WTC11 (cell line): ENCODE results near the gene TAB3. TPM values are rescaled to one million over a fixed set of nuclear protein-coding genes. Genes with fewer than 3 reads are reported as not detected.

ENCODE experiments used
- ATAC-seq: fragments of 200-7000 bp; cut with Tn5 transposase; 2 replicates; pipeline ENCODE4 v1.10.0; 2021; ENCODE audit warnings: mild to moderate bottlenecking, moderate library complexity
- CTCF ChIA-PET: fragments of 300-600 bp; sonication (Branson Sonifier 250); formaldehyde crosslinking; loops from one replicate; lab custom pipeline; 2021; ENCODE audit warnings: antibody characterized with exemption; lab: Charles Lee
- POLR2A ChIA-PET: fragments of 350-600 bp; sonication (Branson Sonifier 250); formaldehyde crosslinking; loops from one replicate; lab custom pipeline; 2021; ENCODE audit warnings: antibody characterized with exemption; lab: Charles Lee
- DNase-seq: peaks from one replicate; pipeline ENCODE4 v3.0.0; 2021; ENCODE audit warnings: low spot score
- H3K27ac Mint-ChIP-seq: 2 replicates; pipeline ENCODE4 v1.8.0; 2021; ENCODE audit warnings: mixed read lengths
- H3K27me3 Mint-ChIP-seq: 2 replicates; pipeline ENCODE4 v1.8.0; 2021; ENCODE audit warnings: low read depth, mild to moderate bottlenecking, moderate library complexity, mixed read lengths
- H3K36me3 Mint-ChIP-seq: 2 replicates; pipeline ENCODE4 v1.8.0; 2021; ENCODE audit warnings: mixed read lengths
- H3K4me1 Mint-ChIP-seq: 2 replicates; pipeline ENCODE4 v1.8.0; 2022; ENCODE audit warnings: mixed read lengths
- H3K4me3 Mint-ChIP-seq: 2 replicates; pipeline ENCODE4 v1.8.0; 2021; ENCODE audit warnings: mild to moderate bottlenecking, moderate library complexity, mixed read lengths
- H3K9me3 Mint-ChIP-seq: 2 replicates; pipeline ENCODE4 v1.8.0; 2021; ENCODE audit warnings: mixed read lengths
- ELF4 ChIP-seq: sonication (generic); formaldehyde crosslinking; IDR thresholded peaks from 2 replicates; pipeline ENCODE4 v1.8.1; 2022; ENCODE audit warnings: low read depth, mild to moderate bottlenecking, moderate library complexity, missing genetic modification reagents
- GTF2I ChIP-seq: fragments of 250-450 bp; sonication (Bioruptor Pico); conservative IDR thresholded peaks from 2 replicates; pipeline ENCODE4 v1.4.0; 2021; ENCODE audit warnings: mild to moderate bottlenecking
- IRF2 ChIP-seq: sonication (generic); formaldehyde crosslinking; IDR thresholded peaks from 2 replicates; pipeline ENCODE4 v1.8.0; 2022; ENCODE audit warnings: low read depth, missing genetic modification reagents, borderline replicate concordance
- NFYB ChIP-seq: sonication (generic); formaldehyde crosslinking; conservative IDR thresholded peaks from 2 replicates; pipeline ENCODE4 v1.8.0; 2022; ENCODE audit warnings: low read depth, missing genetic modification reagents
- NR2C2 ChIP-seq: sonication (generic); formaldehyde crosslinking; IDR thresholded peaks from 2 replicates; pipeline ENCODE4 v1.8.0; 2022; ENCODE audit warnings: mild to moderate bottlenecking, missing genetic modification reagents
- NR3C1 ChIP-seq: sonication (generic); formaldehyde crosslinking; conservative IDR thresholded peaks from 2 replicates; pipeline ENCODE4 v1.8.1; 2023; ENCODE audit warnings: low read depth, mild to moderate bottlenecking, missing genetic modification reagents
- OVOL2 ChIP-seq: fragments of 250-450 bp; sonication (Bioruptor Pico); IDR thresholded peaks from 2 replicates; pipeline ENCODE4 v1.9.0; 2021; ENCODE audit warnings: mild to moderate bottlenecking, borderline replicate concordance
- RORB ChIP-seq: fragments of 250-450 bp; sonication (Bioruptor Pico); IDR thresholded peaks from 2 replicates; pipeline ENCODE4 v1.9.0; 2021; ENCODE audit warnings: mild to moderate bottlenecking
- SMAD3 ChIP-seq: sonication (generic); formaldehyde crosslinking; IDR thresholded peaks from 2 replicates; pipeline ENCODE4 v1.8.0; 2022; ENCODE audit warnings: missing genetic modification reagents, mild to moderate bottlenecking, borderline replicate concordance
- SMAD4 ChIP-seq: sonication (generic); formaldehyde crosslinking; IDR thresholded peaks from 2 replicates; pipeline ENCODE4 v1.8.0; 2022; ENCODE audit warnings: mild to moderate bottlenecking, missing genetic modification reagents
- SP1 ChIP-seq: sonication (generic); formaldehyde crosslinking; conservative IDR thresholded peaks from 2 replicates; pipeline ENCODE4 v1.8.1; 2022; ENCODE audit warnings: missing genetic modification reagents
- total RNA-seq: library from RNA; stranded (reverse); gene quantifications from 3 replicates; pipeline ENCODE4 v1.2.3, GENCODE V29; 2021
- TF ChIP-seq, protein P1 (sequence below): sonication (generic); formaldehyde crosslinking; IDR thresholded peaks from 2 replicates; pipeline ENCODE4 v1.8.1; 2023; ENCODE audit warnings: mild to moderate bottlenecking, missing genetic modification reagents, borderline replicate concordance
- TF ChIP-seq, protein P2 (sequence below): sonication (generic); formaldehyde crosslinking; IDR thresholded peaks from 2 replicates; pipeline ENCODE4 v1.8.0; 2022; ENCODE audit warnings: missing genetic modification reagents
- TF ChIP-seq, protein P3 (sequence below): sonication (generic); formaldehyde crosslinking; conservative IDR thresholded peaks from 2 replicates; pipeline ENCODE4 v1.8.1; 2022; ENCODE audit warnings: mild to moderate bottlenecking, missing genetic modification reagents
- TF ChIP-seq, protein P4 (sequence below): fragments of 250-450 bp; sonication (Bioruptor Pico); IDR thresholded peaks from 2 replicates; pipeline ENCODE4 v2.1.2; 2022; ENCODE audit warnings: mild to moderate bottlenecking, moderate library complexity
- TF ChIP-seq, protein P5 (sequence below): sonication (generic); formaldehyde crosslinking; IDR thresholded peaks from 2 replicates; pipeline ENCODE4 v1.8.1; 2022; ENCODE audit warnings: low read depth, mild to moderate bottlenecking, moderate library complexity, missing genetic modification reagents, borderline replicate concordance

The TAB3 gene
- total RNA-seq, 1 experiment from 2014 or later = 12.0 TPM

DNA sequence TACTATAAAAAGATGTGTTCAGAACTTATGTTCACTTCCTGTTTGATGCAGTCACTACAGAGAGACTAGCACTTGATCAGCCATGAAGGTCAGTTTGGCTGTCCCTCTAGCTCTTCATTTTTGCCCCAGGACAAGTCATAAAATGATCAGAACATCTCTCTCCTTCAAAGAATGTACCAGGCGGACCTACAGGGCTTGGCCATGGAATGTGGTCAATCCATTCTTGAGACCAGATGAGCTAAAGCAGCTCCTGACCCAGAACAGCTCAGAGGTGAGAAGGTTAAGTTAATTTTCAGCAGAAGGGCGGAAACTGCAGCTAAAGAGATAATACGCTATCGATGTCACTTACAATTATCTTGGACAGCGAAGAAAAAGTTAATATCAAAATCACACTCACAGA lies 49.2 kb upstream of the TAB3 start (continued):
- TF ChIP-seq, protein P1, sequence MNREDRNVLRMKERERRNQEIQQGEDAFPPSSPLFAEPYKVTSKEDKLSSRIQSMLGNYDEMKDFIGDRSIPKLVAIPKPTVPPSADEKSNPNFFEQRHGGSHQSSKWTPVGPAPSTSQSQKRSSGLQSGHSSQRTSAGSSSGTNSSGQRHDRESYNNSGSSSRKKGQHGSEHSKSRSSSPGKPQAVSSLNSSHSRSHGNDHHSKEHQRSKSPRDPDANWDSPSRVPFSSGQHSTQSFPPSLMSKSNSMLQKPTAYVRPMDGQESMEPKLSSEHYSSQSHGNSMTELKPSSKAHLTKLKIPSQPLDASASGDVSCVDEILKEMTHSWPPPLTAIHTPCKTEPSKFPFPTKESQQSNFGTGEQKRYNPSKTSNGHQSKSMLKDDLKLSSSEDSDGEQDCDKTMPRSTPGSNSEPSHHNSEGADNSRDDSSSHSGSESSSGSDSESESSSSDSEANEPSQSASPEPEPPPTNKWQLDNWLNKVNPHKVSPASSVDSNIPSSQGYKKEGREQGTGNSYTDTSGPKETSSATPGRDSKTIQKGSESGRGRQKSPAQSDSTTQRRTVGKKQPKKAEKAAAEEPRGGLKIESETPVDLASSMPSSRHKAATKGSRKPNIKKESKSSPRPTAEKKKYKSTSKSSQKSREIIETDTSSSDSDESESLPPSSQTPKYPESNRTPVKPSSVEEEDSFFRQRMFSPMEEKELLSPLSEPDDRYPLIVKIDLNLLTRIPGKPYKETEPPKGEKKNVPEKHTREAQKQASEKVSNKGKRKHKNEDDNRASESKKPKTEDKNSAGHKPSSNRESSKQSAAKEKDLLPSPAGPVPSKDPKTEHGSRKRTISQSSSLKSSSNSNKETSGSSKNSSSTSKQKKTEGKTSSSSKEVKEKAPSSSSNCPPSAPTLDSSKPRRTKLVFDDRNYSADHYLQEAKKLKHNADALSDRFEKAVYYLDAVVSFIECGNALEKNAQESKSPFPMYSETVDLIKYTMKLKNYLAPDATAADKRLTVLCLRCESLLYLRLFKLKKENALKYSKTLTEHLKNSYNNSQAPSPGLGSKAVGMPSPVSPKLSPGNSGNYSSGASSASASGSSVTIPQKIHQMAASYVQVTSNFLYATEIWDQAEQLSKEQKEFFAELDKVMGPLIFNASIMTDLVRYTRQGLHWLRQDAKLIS (CRISPR knock-in tag) = no peak
- TF ChIP-seq, protein P2, sequence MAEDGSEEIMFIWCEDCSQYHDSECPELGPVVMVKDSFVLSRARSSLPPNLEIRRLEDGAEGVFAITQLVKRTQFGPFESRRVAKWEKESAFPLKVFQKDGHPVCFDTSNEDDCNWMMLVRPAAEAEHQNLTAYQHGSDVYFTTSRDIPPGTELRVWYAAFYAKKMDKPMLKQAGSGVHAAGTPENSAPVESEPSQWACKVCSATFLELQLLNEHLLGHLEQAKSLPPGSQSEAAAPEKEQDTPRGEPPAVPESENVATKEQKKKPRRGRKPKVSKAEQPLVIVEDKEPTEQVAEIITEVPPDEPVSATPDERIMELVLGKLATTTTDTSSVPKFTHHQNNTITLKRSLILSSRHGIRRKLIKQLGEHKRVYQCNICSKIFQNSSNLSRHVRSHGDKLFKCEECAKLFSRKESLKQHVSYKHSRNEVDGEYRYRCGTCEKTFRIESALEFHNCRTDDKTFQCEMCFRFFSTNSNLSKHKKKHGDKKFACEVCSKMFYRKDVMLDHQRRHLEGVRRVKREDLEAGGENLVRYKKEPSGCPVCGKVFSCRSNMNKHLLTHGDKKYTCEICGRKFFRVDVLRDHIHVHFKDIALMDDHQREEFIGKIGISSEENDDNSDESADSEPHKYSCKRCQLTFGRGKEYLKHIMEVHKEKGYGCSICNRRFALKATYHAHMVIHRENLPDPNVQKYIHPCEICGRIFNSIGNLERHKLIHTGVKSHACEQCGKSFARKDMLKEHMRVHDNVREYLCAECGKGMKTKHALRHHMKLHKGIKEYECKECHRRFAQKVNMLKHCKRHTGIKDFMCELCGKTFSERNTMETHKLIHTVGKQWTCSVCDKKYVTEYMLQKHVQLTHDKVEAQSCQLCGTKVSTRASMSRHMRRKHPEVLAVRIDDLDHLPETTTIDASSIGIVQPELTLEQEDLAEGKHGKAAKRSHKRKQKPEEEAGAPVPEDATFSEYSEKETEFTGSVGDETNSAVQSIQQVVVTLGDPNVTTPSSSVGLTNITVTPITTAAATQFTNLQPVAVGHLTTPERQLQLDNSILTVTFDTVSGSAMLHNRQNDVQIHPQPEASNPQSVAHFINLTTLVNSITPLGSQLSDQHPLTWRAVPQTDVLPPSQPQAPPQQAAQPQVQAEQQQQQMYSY (CRISPR knock-in tag) = no peak
- TF ChIP-seq SP1 = no peak
- no peak for TF ChIP-seq NFYB (CRISPR knock-in tag)

DNA sequence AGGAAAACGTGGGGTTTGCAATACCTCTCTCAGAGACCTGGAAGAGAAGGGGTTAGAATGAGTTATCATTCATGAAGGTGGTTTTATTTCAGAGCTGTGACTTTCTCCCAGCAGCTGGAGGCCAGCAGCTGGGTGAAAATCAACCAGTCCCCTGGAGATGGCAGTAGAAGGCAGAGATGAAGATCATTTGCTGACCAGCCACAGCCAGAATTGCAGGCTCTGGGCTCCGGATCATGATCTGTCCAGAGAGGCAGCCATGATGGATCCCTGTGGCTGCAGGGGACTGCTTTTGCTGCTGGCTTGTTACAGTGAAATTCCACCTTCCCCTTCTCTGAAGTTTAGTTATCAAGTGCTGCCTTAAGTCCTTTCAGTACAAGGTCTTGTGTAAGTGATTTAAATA lies 46.9 kb upstream of the TAB3 start:
- TF ChIP-seq NR3C1 (CRISPR knock-in tag) (no peak), ELF4 (no peak), GTF2I (CRISPR knock-in tag) (no peak), SMAD3 (CRISPR knock-in tag) (no peak), RORB (no peak), OVOL2 (CRISPR knock-in tag) (no peak), NR2C2 (CRISPR knock-in tag) (no peak), IRF2 (CRISPR knock-in tag) (no peak), SMAD4 (no peak)
- TF ChIP-seq, protein P3, sequence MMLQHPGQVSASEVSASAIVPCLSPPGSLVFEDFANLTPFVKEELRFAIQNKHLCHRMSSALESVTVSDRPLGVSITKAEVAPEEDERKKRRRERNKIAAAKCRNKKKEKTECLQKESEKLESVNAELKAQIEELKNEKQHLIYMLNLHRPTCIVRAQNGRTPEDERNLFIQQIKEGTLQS (CRISPR knock-in tag) = no peak
- TF ChIP-seq, protein P4, sequence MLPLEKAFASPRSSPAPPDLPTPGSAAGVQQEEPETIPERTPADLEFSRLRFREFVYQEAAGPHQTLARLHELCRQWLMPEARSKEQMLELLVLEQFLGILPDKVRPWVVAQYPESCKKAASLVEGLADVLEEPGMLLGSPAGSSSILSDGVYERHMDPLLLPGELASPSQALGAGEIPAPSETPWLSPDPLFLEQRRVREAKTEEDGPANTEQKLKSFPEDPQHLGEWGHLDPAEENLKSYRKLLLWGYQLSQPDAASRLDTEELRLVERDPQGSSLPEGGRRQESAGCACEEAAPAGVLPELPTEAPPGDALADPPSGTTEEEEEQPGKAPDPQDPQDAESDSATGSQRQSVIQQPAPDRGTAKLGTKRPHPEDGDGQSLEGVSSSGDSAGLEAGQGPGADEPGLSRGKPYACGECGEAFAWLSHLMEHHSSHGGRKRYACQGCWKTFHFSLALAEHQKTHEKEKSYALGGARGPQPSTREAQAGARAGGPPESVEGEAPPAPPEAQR (CRISPR knock-in tag) = no peak
- TF ChIP-seq, protein P5, sequence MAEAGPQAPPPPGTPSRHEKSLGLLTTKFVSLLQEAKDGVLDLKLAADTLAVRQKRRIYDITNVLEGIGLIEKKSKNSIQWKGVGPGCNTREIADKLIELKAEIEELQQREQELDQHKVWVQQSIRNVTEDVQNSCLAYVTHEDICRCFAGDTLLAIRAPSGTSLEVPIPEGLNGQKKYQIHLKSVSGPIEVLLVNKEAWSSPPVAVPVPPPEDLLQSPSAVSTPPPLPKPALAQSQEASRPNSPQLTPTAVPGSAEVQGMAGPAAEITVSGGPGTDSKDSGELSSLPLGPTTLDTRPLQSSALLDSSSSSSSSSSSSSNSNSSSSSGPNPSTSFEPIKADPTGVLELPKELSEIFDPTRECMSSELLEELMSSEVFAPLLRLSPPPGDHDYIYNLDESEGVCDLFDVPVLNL (CRISPR knock-in tag) = no peak
- CTCF ChIA-PET = interaction anchor here (1.0 kb wide), 1 partner anchor 101 kb away, joined by 3 read pairs; no protein-coding TSS in a partner anchor
- DNase-seq (peak; percentile 20), ATAC-seq (peak; percentile 67)
- Mint-ChIP-seq H3K27ac (no peak overlapping the region), H3K9me3 (0 out of 2 replicates have a peak, but pooled peaks cover 7% of the 10 kb centered on the region), H3K36me3 (no peaks in the 10 kb centered on the region), H3K4me3 (no peak overlapping the region), H3K27me3 (no peaks in the 10 kb centered on the region), H3K4me1 (no peaks in the 10 kb centered on the region)
- POLR2A ChIA-PET = no interaction called here
